ENCODE results near the gene COL21A1.

DNA sequence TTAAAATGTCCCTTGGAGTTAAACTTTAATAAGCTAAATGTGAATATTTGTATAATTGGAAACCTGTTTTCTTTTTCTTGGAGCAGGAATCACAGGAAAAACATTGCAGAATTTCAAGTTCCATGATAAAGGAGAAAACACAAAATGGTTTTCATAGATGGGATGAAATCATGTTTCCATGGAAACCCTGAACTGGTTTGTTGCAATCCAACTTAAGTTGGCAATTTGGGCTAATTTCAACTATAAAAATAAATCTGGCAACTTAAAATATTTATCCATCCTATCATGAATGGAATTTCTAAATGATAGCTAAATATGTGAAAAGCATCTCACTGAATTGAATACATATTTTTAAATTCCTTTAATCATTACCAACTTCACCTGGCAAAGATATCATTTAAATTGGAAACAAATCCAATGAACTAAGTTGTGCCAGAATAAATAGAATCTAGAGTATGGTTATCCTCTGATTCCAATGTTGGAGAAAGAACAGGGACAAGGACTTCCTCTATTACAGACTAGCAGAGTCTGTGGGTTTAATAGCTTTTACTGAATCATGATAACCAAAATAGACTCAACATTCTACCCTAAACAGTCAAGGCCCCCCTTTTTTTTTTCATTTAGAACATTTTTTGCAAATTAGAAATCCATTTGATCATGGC, 33.2 kb downstream of the COL21A1 start:
- TF ChIP-seq, protein P1, sequence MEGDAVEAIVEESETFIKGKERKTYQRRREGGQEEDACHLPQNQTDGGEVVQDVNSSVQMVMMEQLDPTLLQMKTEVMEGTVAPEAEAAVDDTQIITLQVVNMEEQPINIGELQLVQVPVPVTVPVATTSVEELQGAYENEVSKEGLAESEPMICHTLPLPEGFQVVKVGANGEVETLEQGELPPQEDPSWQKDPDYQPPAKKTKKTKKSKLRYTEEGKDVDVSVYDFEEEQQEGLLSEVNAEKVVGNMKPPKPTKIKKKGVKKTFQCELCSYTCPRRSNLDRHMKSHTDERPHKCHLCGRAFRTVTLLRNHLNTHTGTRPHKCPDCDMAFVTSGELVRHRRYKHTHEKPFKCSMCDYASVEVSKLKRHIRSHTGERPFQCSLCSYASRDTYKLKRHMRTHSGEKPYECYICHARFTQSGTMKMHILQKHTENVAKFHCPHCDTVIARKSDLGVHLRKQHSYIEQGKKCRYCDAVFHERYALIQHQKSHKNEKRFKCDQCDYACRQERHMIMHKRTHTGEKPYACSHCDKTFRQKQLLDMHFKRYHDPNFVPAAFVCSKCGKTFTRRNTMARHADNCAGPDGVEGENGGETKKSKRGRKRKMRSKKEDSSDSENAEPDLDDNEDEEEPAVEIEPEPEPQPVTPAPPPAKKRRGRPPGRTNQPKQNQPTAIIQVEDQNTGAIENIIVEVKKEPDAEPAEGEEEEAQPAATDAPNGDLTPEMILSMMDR (IDR thresholded peaks at IDR 0.05), result no peak
- no peak for TF ChIP-seq POLR2A (IDR thresholded peaks at IDR 0.05)
